ENCODE data around the gene GRAP. TPM values are rescaled to one million over a fixed set of nuclear protein-coding genes. Genes with fewer than 3 reads are reported as not detected.

Gene GRAP
- total and polyA plus RNA-seq, 12 donors, result 0.99 to 3.7 (median 2.3) TPM

GRCh38 chr17:19013226-19013625, 33.5 kb downstream of the GRAP start:
- Histone ChIP-seq H3K27ac (no peak overlapping the region), H3K9me3 (no peaks in the 10 kb centered on the region), H3K27me3 (peaks cover 0 to 7% (median 0%) of the 10 kb centered on the region in 7 donors), H3K4me3 (no peak overlapping the region), H3K4me1 (no peaks in the 10 kb centered on the region), H3K36me3 (no peaks in the 10 kb centered on the region)
- intact Hi-C loops (cut with DNase I), result loop anchor here in 1 of 10 donors (2.0 kb wide), 1 partner anchor 36 kb away; no protein-coding TSS in a partner anchor
- DNase-seq (no peak), ATAC-seq (no peak)
- WGBS, 2 donors, result 96 to 98% methylated on average over 12 of the region's 12 CpGs
- TF ChIP-seq CTCF (IDR thresholded peaks at IDR 0.05), result no peak

- no peak for DNase-seq
- H3K4me1 ChIP-seq, result no peaks in the 10 kb centered on the region
- H3K36me3 ChIP-seq, result no peaks in the 10 kb centered on the region
- no peak overlapping the region for H3K27ac ChIP-seq
- WGBS, 2 donors, result 92 to 93% methylated on average over 22 of the region's 22 CpGs
- no peak overlapping the region for H3K4me3 ChIP-seq
- TF ChIP-seq CTCF (IDR thresholded peaks at IDR 0.05), result no peak
- intact Hi-C loops (cut with DNase I), result loop anchor here in 1 of 10 donors (2.0 kb wide), 1 partner anchor 36 kb away; no protein-coding TSS in a partner anchor
- no peak for ATAC-seq
- H3K9me3 ChIP-seq, result no peaks in the 10 kb centered on the region
- H3K27me3 ChIP-seq, result peaks cover 0 to 7% (median 0%) of the 10 kb centered on the region in 7 donors
Observed at GRCh38 chr17:19012171-19013080, 34.3 kb downstream of the GRAP start.

- DNase-seq (no peak), ATAC-seq (peak in 1 of 8 donors; percentile 46)
- Histone ChIP-seq H3K36me3 (no peaks in the 10 kb centered on the region), H3K4me1 (no peaks in the 10 kb centered on the region), H3K4me3 (no peak overlapping the region), H3K27me3 (peaks cover 0 to 4% (median 0%) of the 10 kb centered on the region in 7 donors), H3K9me3 (peaks cover 0 to 6% (median 0%) of the 10 kb centered on the region in 11 donors), H3K27ac (no peak overlapping the region)
- intact Hi-C loops (cut with DNase I), result no loop called here
- TF ChIP-seq CTCF (IDR thresholded peaks at IDR 0.05), result no peak
- 83 to 84% methylated on average over 6 of the region's 6 CpGs for WGBS, 2 donors
Observed at GRCh38 chr17:19011581-19011980, 35.2 kb downstream of the GRAP start.

GRCh38 chr17:19010729-19011505, 35.8 kb downstream of the GRAP start:
- Histone ChIP-seq H3K27ac (no peak overlapping the region), H3K4me1 (no peaks in the 10 kb centered on the region), H3K4me3 (no peak overlapping the region), H3K27me3 (peaks cover 0 to under 1% (median 0%) of the 10 kb centered on the region in 7 donors), H3K9me3 (peaks cover 0 to 12% (median 0%) of the 10 kb centered on the region in 11 donors), H3K36me3 (no peaks in the 10 kb centered on the region)
- ATAC-seq (no peak), DNase-seq (no peak)
- intact Hi-C loops (cut with DNase I), result no loop called here
- TF ChIP-seq CTCF (IDR thresholded peaks at IDR 0.05), result no peak
- WGBS, 2 donors, result 68% methylated on average over 11 of the region's 11 CpGs
